ENCODE data around the gene GPSM1.

GPSM1 gene

DNA sequence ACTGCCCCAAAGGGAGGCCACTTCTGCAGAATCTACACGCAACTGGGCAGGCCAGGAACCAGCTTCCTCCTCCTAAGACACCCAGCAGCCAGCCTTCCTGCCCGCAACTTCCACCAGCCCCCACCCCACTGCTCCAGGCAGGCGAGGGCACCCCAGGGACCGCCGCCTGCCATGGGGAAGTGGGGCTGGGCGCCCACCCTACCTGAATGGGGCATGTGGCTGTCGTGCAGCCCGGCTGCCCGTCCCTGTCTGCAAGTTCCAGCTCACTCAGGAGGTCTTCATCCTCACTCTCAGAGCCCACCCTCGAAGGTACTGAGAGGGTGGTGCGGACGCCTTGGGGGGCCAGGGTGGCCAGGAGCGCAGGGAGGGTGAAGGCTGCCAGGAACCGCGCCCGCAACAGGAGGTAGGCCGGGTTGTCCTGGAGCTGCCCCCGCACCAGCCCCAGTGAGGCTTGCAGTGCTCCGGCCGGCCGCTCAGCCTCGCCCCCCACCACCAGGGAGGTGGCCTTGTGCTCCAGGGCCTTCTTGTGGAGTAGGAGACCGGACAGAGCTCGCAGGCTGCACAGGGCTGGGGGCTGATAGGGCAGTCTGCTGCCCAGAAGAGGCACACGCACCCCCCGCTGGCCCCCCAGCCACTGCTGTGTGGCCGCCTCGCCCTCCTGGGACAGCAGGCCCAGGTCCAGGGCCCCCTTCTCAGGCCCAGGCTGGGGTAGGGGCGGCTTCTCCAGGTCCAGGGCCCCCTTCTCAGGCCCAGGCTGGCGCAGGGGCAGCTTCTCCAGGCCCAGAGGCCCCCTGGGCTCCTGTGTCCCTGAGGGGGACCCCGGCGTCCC lies 50.2 kb downstream of the GPSM1 start:
- DNase-seq (ENCODE audit: low read depth), result no peak

DNA sequence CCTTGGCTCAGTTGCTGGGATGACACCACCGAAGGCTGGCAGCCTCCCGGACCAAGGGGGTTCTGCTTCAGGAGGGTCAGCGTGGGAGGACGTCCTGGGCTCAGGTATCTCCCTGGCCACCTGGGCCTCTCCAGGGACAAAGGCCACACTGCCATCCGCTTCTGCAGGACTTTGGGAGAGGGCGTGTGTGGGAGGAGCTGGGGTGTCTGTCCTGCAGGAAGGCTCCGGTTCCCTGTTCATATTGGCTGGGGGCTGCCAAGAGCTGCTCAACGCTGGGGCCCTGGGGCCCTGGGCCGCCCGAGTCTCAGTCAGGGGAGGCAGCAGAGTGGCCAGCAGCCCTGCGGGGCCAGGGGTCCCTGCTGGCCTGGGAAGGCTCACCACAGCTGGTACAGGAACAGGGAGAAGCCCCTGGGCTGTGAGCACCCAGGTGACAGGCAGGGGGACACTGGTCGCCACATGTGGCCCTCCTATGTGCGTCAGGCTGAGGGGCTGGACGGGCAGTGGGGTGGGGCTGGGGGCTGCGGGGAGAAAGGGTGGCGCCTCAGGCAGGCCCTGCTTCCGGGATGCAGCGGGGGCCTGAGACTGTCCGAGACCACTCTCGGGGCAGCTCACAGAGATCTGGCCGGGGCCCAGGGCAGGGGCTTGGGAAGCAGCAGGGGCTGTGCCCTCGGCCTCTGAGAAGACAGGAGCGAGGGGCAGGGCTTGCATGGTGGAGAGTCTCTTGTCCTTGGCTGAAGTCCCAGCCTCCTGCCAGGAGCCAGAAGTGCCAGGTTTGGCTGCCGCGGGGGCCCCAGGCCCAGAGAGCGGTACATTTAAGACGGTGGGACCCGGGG lies 51.0 kb downstream of the GPSM1 start:
- DNase-seq (ENCODE audit: low read depth), result no peak

DNA sequence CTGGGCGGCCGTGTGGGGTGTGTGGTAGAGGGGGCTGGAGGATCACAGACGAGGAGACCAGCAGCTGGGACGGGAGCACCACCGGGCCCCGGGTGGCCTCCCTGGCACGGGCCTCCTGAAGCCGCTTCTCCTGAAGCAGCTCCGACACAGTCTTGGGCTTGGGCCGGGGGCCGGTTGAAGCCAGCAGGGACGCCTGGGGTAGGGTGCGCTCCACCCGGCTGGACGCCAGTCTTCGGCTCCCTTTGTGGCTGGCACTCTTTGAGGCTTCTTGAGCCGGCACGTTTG lies 51.6 kb downstream of the GPSM1 start:
- no peak for DNase-seq (ENCODE audit: low read depth)

DNA sequence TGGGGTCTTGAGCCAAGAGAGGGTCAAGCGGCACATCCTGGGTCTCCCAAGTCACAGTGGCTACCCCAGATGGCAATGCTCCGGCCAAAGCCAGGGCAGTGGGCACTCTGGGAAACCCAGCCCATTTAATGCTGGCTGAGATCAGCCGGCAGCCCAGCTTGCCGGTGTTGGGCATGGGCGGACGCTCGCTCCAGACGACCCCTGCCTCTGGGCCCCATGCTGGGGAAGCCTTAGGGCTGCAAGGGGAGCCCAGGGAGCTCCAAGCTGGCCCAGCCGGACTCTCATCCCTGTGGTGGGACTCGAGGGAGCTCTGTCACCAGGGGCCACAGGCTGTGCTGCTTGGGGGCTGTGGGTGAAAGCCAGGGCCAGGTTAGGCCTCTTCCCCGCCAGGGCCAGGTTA lies 52.1 kb downstream of the GPSM1 start:
- DNase-seq (ENCODE audit: low read depth), result no peak

DNA sequence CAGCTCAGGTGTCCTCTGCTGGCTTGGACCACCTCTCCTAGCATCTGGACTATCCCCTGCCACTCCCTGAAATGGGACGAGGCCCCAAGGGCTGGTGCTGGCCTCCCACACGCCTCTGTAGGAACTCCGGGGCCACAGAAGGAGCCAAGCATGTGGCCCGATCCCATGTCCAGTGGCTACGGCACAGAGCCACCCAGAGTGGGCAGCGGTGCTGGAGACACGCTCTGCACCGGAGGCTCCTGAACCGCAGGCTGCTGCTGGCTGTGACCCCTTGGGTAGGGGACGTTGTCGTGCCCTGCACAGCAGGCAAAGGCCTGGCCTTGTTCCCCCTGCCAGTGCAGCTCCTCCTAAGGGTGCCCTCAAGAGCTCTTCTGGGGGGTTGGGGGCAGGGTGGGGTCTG lies 52.6 kb downstream of the GPSM1 start:
- DNase-seq (ENCODE audit: low read depth), result no peak

DNA sequence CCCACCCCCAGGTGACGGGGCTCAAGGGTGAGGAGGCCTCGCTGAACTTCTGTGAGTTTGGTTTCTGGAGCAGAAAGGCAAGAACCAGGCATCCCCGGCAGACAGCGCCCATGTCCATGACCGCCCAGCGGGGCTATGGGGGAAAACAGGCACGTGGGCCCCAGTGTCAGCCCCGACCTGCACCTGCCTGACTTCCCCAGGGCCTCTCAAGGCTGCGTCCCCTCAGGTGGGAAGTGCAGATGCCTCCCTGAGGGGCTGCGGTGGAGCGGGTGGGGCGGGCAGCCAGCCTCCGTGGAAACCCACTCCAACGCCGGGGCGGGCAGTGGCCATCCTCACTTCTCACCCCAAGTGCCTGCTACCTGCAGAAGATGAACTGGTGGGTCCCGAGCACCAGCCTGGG lies 53.0 kb downstream of the GPSM1 start:
- DNase-seq (ENCODE audit: low read depth), result no peak

DNA sequence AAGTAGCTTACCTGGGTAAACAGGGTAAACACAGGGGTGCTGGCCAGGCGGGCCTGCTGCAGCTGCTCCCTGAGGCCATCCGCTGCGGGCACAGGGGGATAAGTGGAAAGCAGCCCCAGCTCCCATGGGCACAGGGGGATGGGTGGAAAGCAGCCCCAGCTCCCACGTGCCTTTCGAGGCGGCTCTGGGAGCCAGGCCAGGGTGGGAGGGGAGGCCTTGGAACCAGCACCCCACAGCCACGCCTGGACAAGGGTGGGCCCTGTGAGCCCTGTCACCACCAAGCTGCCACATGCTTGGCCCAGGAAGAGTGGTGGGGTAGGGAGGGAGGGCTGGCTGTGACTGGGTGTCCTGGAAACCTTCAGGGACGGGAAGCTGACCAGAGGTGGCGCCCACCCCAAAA lies 54.0 kb downstream of the GPSM1 start:
- no peak for DNase-seq (ENCODE audit: low read depth)

DNA sequence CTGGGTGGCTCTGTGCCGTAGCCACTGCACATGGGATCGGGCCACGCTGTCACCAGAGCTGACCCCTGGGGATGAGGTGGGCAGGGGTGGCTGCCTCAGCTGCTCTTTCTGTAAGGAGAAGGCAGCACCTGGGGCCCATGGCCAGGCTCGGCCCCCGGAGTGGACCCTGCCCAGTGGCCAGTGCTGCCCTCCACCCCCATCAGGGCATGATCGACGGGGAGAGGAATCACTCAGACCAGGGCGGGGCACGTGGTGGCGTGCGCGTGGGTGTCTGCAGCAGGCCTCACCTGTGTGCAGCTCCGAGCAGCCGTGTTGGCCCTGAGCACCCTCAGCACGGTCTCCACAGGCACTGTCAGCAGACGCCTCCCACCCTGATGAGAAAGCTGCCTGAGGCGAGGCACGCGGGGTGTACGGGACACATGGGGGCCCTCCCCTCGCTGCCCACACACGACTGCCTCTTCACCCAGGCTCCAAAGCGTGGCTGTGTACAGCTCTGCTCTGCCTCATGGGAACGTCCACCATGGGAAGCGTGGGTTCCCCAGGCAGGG lies 54.7 kb downstream of the GPSM1 start:
- DNase-seq (ENCODE audit: low read depth), result no peak

DNA sequence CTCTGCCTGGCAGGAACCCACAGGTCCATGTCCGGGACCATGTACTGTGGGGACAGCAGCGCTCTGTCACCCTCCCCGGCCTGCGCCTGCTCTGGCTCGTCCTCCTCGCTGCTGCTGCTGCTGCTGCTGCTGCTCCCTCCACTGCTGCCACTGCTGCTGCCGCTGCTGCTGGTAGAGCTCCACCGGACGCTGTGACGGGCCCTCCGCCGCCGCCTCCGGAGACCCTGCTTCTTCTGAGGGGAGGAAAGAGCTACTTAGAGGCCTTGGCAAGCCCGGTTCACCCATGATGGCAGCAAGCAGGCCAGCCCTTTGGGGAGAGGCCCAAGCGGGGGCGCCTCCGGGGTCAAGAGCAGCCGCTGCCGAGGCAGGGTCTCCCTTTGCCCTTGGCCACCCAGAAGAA lies 56.1 kb downstream of the GPSM1 start:
- no peak for DNase-seq (ENCODE audit: low read depth)

DNA sequence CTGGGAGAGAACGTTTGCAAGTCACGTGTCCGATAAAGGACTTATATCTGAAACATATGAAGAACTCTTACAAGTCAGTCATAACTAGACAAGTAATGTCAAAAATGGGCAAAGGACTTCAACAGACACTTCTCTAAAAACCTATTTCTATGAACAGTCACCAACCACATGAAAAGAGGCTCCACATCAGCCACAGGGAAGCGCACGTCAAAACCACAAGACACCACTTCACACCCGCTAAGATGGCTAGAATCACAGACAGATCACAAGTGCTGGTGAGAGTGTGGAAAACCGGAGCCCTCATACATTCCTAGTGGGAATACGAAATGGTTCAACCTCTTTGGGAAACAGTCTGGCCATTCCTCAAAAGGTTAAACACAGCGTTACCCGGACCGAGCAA lies 57.7 kb downstream of the GPSM1 start:
- DNase-seq (ENCODE audit: low read depth), result no peak

DNA sequence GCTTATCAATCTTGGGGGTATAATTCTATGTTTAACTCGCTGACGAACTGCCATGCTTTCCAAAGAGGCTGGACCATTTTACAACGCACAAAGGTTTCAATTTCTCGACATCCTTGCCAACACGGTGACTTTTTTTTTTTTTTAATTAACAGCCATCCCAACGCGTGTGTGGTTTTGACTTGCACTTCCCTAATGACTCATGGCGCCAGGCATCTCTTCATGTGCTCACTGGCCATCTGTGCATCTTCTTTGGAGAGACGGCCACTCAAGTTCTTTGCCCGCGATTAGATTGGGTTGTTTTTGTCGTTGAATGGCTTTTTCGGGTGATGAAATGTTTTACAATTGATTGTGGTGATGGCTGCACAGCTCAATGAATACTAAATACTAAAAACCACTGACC lies 58.7 kb downstream of the GPSM1 start:
- DNase-seq (ENCODE audit: low read depth), result no peak

DNA sequence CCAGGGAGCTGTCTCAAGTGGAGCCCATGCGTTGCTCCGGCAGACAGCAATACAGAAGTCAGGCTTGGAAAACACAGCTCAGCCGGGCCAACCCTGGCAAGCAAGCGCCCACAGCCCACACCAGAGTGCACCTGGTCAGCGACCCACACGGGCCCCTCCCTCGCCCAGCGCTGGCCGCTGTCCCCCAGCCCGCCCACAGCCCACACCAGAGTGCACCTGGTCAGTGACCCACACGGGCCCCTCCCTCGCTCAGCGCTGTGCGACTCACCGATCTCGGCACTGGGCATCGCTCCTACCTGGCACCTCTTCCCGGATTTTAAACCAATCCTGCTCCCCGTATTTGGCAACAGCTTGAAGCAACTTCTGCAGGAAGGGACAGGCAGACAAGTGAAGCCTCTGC lies 59.9 kb downstream of the GPSM1 start:
- no peak for DNase-seq (ENCODE audit: low read depth)

DNA sequence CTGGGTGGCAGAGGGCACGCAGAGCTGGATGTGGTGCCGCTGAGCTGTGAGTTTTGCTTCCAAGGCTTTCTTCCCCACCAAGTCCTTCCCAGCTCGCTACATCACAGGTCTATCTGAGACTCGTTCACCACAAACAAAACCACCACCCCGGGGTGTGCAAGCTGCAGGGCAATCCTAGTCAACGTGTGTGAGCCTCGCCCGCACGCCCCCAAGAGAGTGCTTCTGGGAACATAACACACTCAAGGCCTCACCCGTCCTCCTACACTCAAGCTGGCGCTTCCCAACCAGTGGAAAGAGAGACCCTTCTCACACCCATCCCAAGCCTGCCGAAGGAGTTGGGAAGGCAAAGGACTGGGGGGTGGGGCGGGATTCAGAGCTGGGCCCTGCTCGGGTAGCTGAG lies 62.1 kb downstream of the GPSM1 start:
- no peak for DNase-seq (ENCODE audit: low read depth)

DNA sequence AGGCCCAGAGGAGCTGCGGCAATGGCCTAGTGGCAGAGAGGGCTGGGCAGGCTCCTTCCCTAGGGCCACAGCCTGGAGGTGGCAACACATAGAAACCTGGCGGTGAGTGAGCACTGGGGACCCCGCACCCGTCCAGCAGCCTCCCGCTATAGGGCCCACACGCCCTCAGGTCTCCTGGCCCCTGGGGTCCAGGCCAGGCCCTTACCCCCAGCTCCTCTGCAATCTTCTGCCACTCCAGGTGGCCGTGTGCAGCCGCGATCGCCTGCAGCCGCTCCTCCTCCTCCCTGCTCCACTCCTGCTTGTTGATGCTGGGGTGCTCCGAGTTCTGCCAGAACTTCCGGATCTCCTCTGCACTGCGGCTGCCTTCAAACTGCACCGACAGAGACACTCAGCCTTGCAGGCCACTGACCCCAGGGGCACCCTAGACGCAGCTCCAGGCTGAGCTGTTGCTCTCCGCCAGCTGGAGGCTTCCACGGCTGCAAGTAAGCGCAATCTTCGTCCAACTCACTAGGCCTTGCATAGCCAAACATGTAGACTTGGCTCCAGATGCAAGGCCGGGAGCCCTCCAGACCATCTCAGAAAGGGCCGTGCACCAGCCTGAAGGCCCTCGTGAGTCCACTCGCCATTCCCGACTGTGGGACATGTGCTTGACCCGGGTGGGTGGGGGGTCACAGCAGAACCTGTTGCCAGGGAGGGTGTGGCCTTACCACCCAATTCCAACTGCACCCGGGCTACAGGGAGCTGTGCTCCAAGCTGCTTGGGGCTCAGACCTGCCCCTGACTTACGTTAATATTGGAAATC lies 64.6 kb downstream of the GPSM1 start:
- DNase-seq (ENCODE audit: low read depth), result no peak

DNA sequence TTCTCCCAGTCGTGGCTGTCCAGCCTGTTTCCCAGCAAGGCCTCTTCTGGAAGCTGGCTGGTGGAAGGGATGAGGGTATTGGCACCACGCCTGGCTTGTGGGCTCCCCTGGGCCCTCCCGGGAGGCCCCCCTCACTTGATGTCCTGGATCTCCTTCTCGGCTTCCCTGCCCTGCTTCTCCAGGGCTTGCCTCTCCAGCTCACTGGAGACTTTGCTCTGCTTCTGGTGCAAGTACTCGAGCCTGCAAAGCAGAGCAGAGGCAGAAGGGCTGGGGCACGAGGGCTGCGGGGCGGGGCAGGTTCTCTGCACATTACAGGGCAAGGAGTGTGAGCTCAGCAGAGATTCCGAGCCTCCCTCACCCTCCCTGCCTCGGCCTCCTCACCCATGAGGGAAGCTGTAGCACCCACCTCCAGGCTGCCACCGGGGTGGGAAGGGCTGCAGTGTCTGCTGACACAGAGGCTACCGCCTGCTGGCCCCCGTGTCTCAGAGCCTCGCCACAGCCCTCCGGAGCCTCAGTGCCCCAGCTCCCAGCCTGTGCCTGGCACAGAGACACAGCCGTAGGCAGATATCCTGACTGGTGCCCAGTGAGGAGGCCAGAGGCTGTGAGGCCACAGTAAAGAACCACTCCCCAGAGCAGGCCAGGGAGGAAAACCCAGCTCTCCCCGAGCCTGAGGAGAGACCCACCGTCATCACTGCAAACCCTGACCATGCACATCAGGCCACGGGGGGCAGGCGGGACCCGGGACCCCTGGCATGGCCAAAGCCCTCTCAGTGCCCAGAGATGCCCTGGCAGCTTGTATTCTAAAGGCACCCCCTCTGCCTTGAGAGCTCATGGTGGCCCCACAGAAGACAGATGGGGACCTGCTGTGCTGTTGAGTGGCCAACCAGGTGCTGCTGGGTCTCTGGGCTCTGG lies 65.5 kb downstream of the GPSM1 start:
- DNase-seq (ENCODE audit: low read depth), result no peak

DNA sequence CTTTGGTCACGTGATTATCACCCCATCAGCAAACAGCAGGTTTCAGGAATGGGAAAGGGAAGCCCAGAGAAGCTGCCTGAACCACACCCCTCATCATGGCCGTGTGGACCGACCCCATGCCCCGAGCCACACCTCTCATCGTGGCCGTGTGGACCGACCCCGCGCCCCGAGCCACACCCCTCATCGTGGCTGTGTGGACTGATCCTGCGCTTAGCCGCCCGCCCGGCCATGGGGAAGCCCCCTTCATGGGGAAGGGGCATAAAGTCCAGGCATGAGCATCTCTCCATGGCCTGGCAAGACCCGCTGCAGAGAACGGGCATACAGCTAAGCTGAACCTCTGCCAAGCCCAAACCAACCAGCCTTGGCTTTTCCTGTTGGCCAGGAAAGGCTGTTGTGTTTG lies 66.2 kb downstream of the GPSM1 start:
- DNase-seq (ENCODE audit: low read depth), result no peak

DNA sequence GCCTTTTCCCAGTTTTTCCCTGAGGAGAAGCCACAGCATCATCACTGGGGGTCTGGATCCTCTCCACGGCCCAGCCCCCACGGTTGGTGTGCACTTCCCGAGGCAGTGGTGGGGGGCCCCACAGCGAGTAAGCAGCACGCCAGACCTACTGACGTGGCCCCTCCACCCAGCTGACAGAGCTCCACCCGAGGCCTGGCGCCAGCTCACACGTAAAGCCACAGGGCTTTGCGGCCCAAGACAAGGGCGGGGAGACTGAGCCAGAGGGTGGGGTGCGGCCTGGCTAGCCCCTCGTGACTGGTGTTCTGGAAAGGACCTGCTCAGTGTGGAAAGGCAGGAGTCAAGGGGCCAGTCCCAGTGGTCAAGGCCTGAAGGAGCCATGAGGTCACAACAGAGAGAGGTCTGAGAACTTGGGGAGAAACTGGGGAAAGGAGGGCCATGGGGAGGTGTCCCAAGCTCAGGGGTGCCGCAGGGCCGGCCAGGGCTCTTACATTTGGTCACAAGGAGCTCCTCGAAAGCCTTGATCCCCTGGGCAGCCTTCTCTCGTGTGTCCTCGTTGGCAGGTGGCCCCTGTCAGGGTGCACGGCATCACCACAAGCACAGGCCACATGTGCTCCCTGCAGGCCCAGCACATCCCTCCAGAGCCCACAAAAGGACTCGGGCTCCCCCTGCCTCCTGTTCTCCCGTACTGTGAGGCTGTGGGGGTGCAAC lies 67.1 kb downstream of the GPSM1 start:
- DNase-seq (ENCODE audit: low read depth), result no peak

DNA sequence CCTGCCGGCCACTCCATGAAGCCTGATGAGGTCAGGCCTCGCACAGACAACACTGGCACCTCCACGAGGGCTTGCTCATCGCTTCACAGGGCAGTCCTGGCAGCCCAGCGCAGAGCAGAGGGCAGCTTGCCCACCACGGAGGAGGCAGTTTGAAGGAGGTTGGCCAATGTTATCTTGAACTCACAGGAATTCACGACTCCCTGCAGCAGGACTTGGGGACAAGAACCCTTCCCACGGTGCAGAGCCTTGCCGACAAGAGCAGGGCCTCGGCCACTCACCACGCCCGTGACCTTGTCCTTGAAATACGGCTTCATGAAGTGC lies 67.6 kb downstream of the GPSM1 start:
- DNase-seq (ENCODE audit: low read depth), result no peak

DNA sequence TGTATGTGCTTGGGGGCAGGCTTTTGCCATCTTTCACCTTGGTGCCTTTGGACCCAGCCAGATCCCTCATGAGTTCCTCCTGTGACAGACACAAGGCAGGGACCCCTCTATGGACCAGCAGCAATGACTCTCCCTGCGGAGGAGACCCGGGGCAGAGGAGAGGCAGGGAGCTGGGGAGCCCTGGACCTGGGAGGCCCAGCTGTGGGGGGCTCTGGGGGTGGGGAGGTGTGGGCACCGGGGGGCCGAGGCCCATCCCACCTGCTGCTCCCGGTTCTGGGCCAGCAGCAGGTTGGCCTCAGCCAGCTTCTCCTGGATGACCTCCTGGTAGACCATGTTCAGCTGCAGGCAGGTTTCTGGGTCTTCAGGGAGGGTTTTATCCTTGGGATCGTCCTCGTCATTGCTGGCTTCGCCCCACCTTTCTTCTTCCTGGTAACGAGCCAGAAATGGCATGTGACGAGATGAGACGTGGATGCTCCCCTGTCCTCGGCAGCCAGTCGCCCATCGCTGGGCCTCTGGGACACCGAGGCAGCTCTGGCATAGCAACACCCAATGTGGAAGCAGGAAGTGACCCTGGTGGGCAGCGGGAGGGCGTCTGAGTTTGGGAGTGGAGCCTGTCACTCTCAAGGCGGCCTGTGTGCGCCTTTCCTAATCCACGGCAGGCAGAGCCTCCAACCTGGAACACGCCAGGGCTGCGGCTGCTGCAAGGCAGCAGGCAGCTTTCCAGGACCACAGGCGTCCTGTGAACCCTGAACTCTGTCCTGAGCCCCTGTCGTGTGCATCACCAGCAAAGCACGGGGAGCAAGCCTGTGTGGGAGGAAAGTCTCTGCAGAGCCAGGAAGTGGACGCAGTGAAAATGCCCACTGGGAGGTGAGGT lies 68.2 kb downstream of the GPSM1 start:
- DNase-seq (ENCODE audit: low read depth), result no peak

DNA sequence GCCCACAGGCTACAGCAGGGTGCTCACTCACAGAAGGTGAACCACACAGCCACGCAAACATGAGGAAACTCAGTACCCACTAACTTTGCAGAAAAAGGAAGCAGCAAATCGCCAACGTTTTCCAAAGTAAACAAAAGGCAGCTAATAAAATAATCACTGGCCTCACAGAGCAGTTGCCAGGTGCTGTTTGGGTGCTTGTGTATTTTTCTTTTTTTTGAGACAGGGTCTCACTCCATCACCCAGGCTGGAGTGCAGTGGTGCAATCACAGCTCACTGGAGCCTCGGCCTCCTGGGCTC lies 68.8 kb downstream of the GPSM1 start:
- DNase-seq (ENCODE audit: low read depth), result no peak
